Suppressor macrophage treated with lipopolysaccharide for 1 hour (primary cell): ENCODE data around the gene CYTH4.
A peak's percentile ranks its signal among the peaks of the same experiment; 100 is the strongest.

Source experiments
- DNase-seq, 3 donors: peaks; one replicate each; pipeline ENCODE4 v3.0.0-alpha.2; 2020 to 2022

CYTH4 gene

GRCh38 chr22:37331034-37331428 is 48.7 kb downstream of the CYTH4 start:
- DNase-seq, result no peak

GRCh38 chr22:37331856-37332536 is 49.7 kb downstream of the CYTH4 start:
- DNase-seq, result peak in 1 of 3 donors; percentile 30

GRCh38 chr22:37333724-37334460 is 51.6 kb downstream of the CYTH4 start:
- no peak for DNase-seq

GRCh38 chr22:37334461-37334858 is 52.2 kb downstream of the CYTH4 start:
- no peak for DNase-seq

- no peak for DNase-seq
Observed at GRCh38 chr22:37334859-37335805, 52.8 kb downstream of the CYTH4 start.

GRCh38 chr22:37335806-37336199 is 53.5 kb downstream of the CYTH4 start:
- no peak for DNase-seq

- DNase-seq, result no peak
Observed at GRCh38 chr22:37336579-37336978, 54.3 kb downstream of the CYTH4 start.

- no peak for DNase-seq
Observed at GRCh38 chr22:37337204-37337943, 55.1 kb downstream of the CYTH4 start.

- DNase-seq, result no peak
Observed at GRCh38 chr22:37338539-37339246, 56.4 kb downstream of the CYTH4 start.

GRCh38 chr22:37340331-37341262 is 58.3 kb downstream of the CYTH4 start:
- DNase-seq, result no peak

GRCh38 chr22:37342065-37342464 is 59.8 kb downstream of the CYTH4 start:
- no peak for DNase-seq

- no peak for DNase-seq
Observed at GRCh38 chr22:37343348-37343747, 61.0 kb downstream of the CYTH4 start.

GRCh38 chr22:37343863-37344734 is 61.8 kb downstream of the CYTH4 start:
- no peak for DNase-seq

GRCh38 chr22:37344735-37345449 is 62.6 kb downstream of the CYTH4 start:
- no peak for DNase-seq

GRCh38 chr22:37345863-37346504 is 63.7 kb downstream of the CYTH4 start:
- no peak for DNase-seq

GRCh38 chr22:37346505-37346895 is 64.2 kb downstream of the CYTH4 start:
- DNase-seq, result no peak

GRCh38 chr22:37349043-37349814 is 66.9 kb downstream of the CYTH4 start:
- peak in 2 of 3 donors; percentile 42 to 49 for DNase-seq

- DNase-seq, result no peak
Observed at GRCh38 chr22:37351232-37351631, 68.9 kb downstream of the CYTH4 start.
